SU-DHL-6 (cell line): ENCODE measurements around the gene PMVK.

ENCODE experiments used
- H2AFZ ChIP-seq: fragments of 200-600 bp; sonication (generic); 2 replicates; pipeline ENCODE4 v1.6.1; 2014; ENCODE audit warnings: low read depth, mild to moderate bottlenecking, moderate library complexity, mixed read lengths, antibody characterized with exemption, low read length; ENCODE audit not compliant: severe bottlenecking
- H3F3A ChIP-seq: fragments of 200-600 bp; shearing (Covaris generic); 2 replicates; pipeline ENCODE4 v1.6.0; 2016; ENCODE audit warnings: antibody characterized with exemption, mild to moderate bottlenecking; ENCODE audit not compliant: insufficient read depth
- H3K27ac ChIP-seq: fragments of 200-600 bp; sonication (generic); 2 replicates; pipeline ENCODE4 v1.5.1; 2016; ENCODE audit warnings: low read depth, mild to moderate bottlenecking, low read length, moderate library complexity, mixed read lengths
- H3K27me3 ChIP-seq: fragments of 200-600 bp; sonication (generic), shearing (Covaris generic); 2 replicates; pipeline ENCODE4 v1.6.0; 2014; ENCODE audit warnings: mild to moderate bottlenecking, low read length
- H3K36me3 ChIP-seq: fragments of 200-600 bp; sonication (generic); 2 replicates; pipeline ENCODE4 v1.6.1; 2014; ENCODE audit warnings: mild to moderate bottlenecking, low read length, mixed read lengths
- H3K4me2 ChIP-seq: fragments of 300-600, 200-600 bp; shearing (Covaris generic), sonication (generic); 2 replicates; pipeline ENCODE4 v1.6.0; 2014; ENCODE audit warnings: low read length, low read depth, mild to moderate bottlenecking; ENCODE audit not compliant: poor library complexity, severe bottlenecking
- H3K4me3 ChIP-seq: fragments of 200-600 bp; sonication (generic); 2 replicates; pipeline ENCODE4 v1.5.1; 2014; ENCODE audit warnings: antibody characterized with exemption, low read length, mild to moderate bottlenecking, mixed read lengths; ENCODE audit not compliant: insufficient read depth, poor library complexity, severe bottlenecking
- H3K79me2 ChIP-seq: fragments of 200-600 bp; sonication (generic); 2 replicates; pipeline ENCODE4 v1.6.1; 2014; ENCODE audit warnings: mild to moderate bottlenecking, low read length, moderate library complexity; ENCODE audit not compliant: insufficient read depth
- H3K9ac ChIP-seq: fragments of 200-600 bp; sonication (generic); 2 replicates; pipeline ENCODE4 v1.7.0; 2014; ENCODE audit warnings: mild to moderate bottlenecking, low read length
- H3K9me2 ChIP-seq: fragments of 200-600 bp; sonication (generic); replicated peaks from 2 replicates; pipeline ENCODE4 v1.6.1; 2014; ENCODE audit warnings: low read length; ENCODE audit not compliant: insufficient read depth
- H3K9me3 ChIP-seq: fragments of 200-600 bp; sonication (generic); 2 replicates; pipeline ENCODE4 v1.6.1; 2014; ENCODE audit warnings: low read length, mixed read lengths; ENCODE audit not compliant: insufficient read depth
- H4K20me1 ChIP-seq: fragments of 200-600 bp; sonication (generic); 2 replicates; pipeline ENCODE4 v1.6.1; 2014; ENCODE audit warnings: low read depth, mild to moderate bottlenecking, antibody characterized with exemption, low read length, moderate library complexity, mixed read lengths
- EZH2phosphoT487 ChIP-seq: fragments of 200-600 bp; sonication (generic), shearing (Covaris generic); conservative IDR thresholded peaks from 2 replicates; pipeline ENCODE4 v1.6.1; 2018; ENCODE audit warnings: mild to moderate bottlenecking, antibody characterized with exemption, low read length, moderate library complexity, mixed read lengths
- TF ChIP-seq, protein P1 (sequence below): fragments of 200-600 bp; sonication (generic); IDR thresholded peaks from one replicate; pipeline ENCODE4 v1.5.1; 2017; ENCODE audit warnings: antibody characterized with exemption, mild to moderate bottlenecking, low read length, moderate library complexity; ENCODE audit not compliant: insufficient read depth, poor library complexity, severe bottlenecking

Gene PMVK

DNA sequence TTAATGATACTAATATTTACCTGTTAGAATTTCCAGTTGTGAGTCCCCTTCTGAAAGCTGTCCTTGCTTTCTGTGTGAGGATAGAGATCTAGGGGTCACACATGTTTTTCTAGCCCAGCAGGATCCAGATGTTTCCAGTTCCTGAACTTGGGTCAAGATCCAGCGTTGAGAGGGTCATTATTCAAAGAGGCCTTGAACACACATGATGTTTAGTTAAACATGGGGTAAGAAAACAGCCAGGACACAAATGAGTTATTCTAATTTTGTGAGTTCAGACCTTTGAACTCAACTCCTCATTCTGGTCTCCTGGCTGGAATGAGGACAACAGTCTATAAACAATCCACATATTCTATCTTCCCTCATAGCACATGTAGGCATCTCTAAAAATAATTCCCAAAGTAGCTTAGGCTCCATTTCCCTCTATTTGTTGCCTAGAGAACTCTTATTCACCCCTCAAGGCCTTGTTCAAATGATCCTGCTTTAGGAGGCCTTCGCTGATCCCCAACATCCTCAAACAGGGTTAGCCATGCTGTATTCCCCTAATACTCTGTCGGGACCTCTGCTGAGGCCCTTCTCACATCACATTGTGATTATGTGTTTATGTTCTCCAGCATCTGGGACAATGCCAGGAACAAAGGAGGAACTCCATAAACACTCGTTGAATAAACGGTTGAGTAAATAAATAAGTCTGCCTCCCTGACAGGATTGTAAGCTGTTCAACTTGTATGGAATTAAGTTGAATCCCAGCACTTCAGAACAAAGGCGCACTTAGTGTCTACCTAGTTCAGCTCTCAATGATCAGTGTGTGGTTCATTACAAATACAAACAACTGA lies 51.4 kb downstream of the PMVK start:
- Histone ChIP-seq H4K20me1 (no peaks in the 10 kb centered on the region), H3K9ac (no peak overlapping the region), H2AFZ (no peak overlapping the region), H3K4me2 (no peak overlapping the region), H3K27ac (no peak overlapping the region), H3K79me2 (no peaks in the 10 kb centered on the region), H3K4me3 (no peak overlapping the region), H3F3A (no peaks in the 10 kb centered on the region), H3K9me2 (no peaks in the 10 kb centered on the region), H3K36me3 (no peaks in the 10 kb centered on the region), H3K9me3 (no peaks in the 10 kb centered on the region), H3K27me3 (no peaks in the 10 kb centered on the region)
- TF ChIP-seq, protein P1, sequence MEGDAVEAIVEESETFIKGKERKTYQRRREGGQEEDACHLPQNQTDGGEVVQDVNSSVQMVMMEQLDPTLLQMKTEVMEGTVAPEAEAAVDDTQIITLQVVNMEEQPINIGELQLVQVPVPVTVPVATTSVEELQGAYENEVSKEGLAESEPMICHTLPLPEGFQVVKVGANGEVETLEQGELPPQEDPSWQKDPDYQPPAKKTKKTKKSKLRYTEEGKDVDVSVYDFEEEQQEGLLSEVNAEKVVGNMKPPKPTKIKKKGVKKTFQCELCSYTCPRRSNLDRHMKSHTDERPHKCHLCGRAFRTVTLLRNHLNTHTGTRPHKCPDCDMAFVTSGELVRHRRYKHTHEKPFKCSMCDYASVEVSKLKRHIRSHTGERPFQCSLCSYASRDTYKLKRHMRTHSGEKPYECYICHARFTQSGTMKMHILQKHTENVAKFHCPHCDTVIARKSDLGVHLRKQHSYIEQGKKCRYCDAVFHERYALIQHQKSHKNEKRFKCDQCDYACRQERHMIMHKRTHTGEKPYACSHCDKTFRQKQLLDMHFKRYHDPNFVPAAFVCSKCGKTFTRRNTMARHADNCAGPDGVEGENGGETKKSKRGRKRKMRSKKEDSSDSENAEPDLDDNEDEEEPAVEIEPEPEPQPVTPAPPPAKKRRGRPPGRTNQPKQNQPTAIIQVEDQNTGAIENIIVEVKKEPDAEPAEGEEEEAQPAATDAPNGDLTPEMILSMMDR: no peak
- no peak for TF ChIP-seq EZH2phosphoT487

DNA sequence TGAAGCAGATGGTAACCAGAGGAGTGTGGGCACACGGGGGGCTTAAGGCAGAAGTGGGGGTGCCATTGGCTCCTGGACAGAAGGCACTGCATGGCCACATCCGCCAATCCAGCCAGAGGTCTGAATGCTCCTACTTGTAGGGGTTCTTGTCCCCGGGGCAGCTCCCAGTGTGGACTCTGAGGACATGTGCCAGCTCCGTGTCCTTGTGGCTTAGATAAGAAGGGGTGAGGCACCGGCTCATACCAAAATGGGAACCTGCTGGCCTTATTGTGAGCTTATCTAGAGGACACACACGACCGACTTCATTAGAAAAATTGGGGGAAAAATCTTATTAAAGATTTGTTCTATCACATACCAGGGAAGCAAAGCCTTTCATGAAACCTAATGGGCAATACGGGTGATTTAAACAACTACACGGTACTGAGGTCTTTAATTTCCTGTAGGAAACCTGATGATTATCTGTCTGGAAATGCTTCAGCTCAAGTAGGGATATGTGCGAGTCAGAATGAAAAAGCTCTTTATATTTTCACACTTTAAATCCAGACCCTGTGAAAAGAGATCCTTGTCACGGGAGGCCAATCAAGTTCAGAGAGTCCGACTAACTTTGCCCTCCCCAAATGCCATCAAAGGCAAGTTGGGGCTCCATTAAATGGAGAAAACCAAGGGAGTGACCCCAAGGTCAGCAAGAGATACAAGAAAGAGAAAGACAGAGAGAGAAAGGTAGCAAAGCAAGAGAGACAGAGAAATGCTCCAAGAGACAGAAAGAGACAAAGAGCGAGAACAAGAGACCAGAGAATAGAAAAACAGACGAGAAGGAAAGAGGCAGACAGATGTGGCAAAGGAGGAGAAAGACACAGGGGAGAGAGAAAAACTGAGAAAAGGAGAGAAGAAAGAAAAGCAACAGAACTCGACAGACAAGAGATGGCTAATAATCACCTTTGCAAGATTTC lies 52.3 kb downstream of the PMVK start:
- TF ChIP-seq, protein P1: no peak
- no peak for TF ChIP-seq EZH2phosphoT487
- no peak overlapping the region for H2AFZ ChIP-seq
- no peak overlapping the region for H3K4me3 ChIP-seq
- H4K20me1 ChIP-seq: no peaks in the 10 kb centered on the region
- no peaks in the 10 kb centered on the region for H3K9me2 ChIP-seq
- no peak overlapping the region for H3K9ac ChIP-seq
- H3K27me3 ChIP-seq: no peaks in the 10 kb centered on the region
- no peak overlapping the region for H3K4me2 ChIP-seq
- H3K9me3 ChIP-seq: no peaks in the 10 kb centered on the region
- no peaks in the 10 kb centered on the region for H3F3A ChIP-seq
- no peaks in the 10 kb centered on the region for H3K36me3 ChIP-seq
- H3K27ac ChIP-seq: no peak overlapping the region
- H3K79me2 ChIP-seq: no peaks in the 10 kb centered on the region

DNA sequence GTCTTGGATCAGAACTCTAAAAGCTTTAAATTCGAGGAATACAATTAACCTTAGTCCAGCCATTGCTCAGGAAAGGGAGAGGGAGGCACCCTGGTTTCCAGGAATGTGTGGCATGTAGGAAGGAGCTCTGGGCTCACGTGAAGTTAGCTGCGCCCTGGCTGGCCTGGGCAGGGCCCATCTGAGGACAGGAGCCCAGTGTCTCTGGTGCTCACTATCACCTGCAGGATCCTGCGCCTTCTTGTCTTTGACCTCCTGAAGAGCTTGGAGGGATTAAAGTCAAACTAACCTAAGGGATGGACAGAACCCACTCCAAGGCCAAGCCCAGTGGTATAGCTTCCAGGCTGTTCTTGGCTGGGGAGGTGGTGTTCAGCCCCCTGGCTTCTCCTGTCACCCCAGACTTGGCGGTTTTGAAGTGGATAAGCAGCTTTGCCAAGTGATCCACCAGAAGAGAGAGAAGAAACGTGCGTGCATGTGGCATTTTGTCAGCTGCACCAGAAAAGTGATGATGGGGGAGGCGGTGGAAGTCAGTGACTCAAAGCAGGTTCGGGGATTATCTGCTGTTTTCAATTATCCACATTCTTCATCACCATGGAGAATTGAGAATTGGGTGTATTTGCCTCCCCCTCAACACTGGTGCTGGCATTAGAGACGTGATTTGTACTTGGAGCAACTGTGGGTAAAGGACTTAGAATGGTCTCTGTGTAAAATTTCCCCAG lies 54.5 kb downstream of the PMVK start:
- Histone ChIP-seq H3K27me3 (no peaks in the 10 kb centered on the region), H3K4me2 (no peak overlapping the region)

More for the DNA sequence above, 54.5 kb downstream of the PMVK start:
- Histone ChIP-seq H3K4me3 (no peak overlapping the region), H3K36me3 (no peaks in the 10 kb centered on the region), H4K20me1 (no peaks in the 10 kb centered on the region), H3K79me2 (no peaks in the 10 kb centered on the region), H3K9me2 (no peaks in the 10 kb centered on the region), H3K9me3 (no peaks in the 10 kb centered on the region), H2AFZ (no peak overlapping the region), H3K9ac (no peak overlapping the region), H3K27ac (no peak overlapping the region), H3F3A (no peaks in the 10 kb centered on the region)
- TF ChIP-seq, protein P1: no peak
- no peak for TF ChIP-seq EZH2phosphoT487
